ENCODE data around the gene NAAA.
"Not testable (repeated sequence)": the region's sequence is repeated elsewhere in the genome, so short reads cannot be mapped to it uniquely, and the experiment has no call there.

DNA sequence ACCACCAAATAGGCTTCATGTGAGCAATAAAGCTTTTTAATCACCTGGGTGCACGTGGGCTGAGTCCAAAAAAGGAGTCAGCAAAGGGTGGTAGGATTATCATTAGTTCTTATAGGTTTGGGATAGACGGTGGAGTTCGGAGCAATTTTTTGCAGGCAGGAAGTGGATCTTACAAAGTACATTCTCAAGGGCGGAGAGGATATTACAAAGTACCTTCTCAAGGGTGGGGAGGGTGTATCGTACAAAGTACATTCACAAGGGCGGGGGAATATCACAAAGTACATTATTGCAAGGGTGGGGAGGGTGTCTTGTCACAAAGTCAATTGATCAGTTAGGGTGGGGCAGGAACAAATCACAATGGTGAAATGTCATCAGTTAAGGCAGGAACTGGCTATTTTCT, 30.0 kb downstream of the NAAA start:
- TF ChIP-seq, protein P1, sequence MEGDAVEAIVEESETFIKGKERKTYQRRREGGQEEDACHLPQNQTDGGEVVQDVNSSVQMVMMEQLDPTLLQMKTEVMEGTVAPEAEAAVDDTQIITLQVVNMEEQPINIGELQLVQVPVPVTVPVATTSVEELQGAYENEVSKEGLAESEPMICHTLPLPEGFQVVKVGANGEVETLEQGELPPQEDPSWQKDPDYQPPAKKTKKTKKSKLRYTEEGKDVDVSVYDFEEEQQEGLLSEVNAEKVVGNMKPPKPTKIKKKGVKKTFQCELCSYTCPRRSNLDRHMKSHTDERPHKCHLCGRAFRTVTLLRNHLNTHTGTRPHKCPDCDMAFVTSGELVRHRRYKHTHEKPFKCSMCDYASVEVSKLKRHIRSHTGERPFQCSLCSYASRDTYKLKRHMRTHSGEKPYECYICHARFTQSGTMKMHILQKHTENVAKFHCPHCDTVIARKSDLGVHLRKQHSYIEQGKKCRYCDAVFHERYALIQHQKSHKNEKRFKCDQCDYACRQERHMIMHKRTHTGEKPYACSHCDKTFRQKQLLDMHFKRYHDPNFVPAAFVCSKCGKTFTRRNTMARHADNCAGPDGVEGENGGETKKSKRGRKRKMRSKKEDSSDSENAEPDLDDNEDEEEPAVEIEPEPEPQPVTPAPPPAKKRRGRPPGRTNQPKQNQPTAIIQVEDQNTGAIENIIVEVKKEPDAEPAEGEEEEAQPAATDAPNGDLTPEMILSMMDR (IDR thresholded peaks at IDR 0.05): not testable (repeated sequence)
- not testable (repeated sequence) for TF ChIP-seq EZH2 (IDR thresholded peaks at IDR 0.05; ENCODE audit: borderline replicate concordance, insufficient read depth, low read depth, low read length, poor library complexity, severe bottlenecking)
